Left colon (tissue), 2 donors: ENCODE measurements around the gene SPAAR. TPM values are rescaled to one million over a fixed set of nuclear protein-coding genes. Genes with fewer than 3 reads are reported as not detected.
"Not testable (repeated sequence)": the region's sequence is repeated elsewhere in the genome, so short reads cannot be mapped to it uniquely, and the experiment has no call there.

ENCODE experiments used
- ATAC-seq: fragments of 200-7000 bp; cut with Tn5 transposase; one replicate; pipeline ENCODE4 v1.9.1; 2020; ENCODE audit warnings: mild to moderate bottlenecking, moderate library complexity
- DNase-seq, 2 donors: peaks; one replicate each; pipeline ENCODE4 v3.0.0-alpha.2; 2020
- intact Hi-C, 2 donors: fragments of 100-400 bp; cut with DNase I in 1 of 2; cut with micrococcal nuclease in 1 of 2; formaldehyde crosslinking; loops; one replicate each; pipeline versions ENCODE4 v1.11.2 to v1.14.0; 2022; cut with DNase I, micrococcal nuclease
- long read RNA-seq: library from polyadenylated mRNA; unstranded; transcript quantifications from one replicate; pipeline ENCODE4 v2.0.0, GENCODE V29; 2021
- total RNA-seq, 2 donors: library from RNA; stranded (reverse); fragmentation: NEBNext Ultra II Directional; extraction: Animal tissue kit (Norgen Biotek cat#: 25700); gene quantifications; one replicate each; pipeline ENCODE4 v1.2.1, GENCODE V29; 2021
- donor health status: DM: no; HTN: no; CAD: no.
- donor health status: DM: yes; HTN: yes; CAD: no.

The SPAAR gene
- total RNA-seq, result 1 to 10 TPM; 1.3 to 2.1 TPM
- long read RNA-seq, partial matches to known transcripts, result 0 of 3 reads
- long read RNA-seq, other reads (novel, unspliced or antisense), result 3 of 3 reads

GRCh38 chr9:35909274-35909673 lies at the start of gene SPAAR:
Gene SPAAR (plus strand): TSS chr9:35909490. CDS start chr9:35910464, 974 bp downstream.
- intact Hi-C loops, result no loop called here

GRCh38 chr9:35859990-35860339 lies 49.3 kb upstream of the SPAAR start:
- DNase-seq (no peak), ATAC-seq (no peak)
- intact Hi-C loops, result loop anchor here in 1 of 2 donors (10.0 kb wide), 1 partner anchor 65 kb away; the partner anchor contains the start of gene NPR2

More at GRCh38 chr9:35909274-35909673, at the start of gene SPAAR:
- DNase-seq, result no peak
- ATAC-seq, result no peak

- intact Hi-C loops, result loop anchor here in 1 of 2 donors (10.0 kb wide), 1 partner anchor 67 kb away; the partner anchor contains the start of gene NPR2
- ATAC-seq, result peak; percentile 19
- no peak for DNase-seq
Observed at GRCh38 chr9:35861161-35861897, 48.0 kb upstream of the SPAAR start.

- DNase-seq (no peak), ATAC-seq (no peak)
- intact Hi-C loops, result loop anchor here in 1 of 2 donors (10.0 kb wide), 1 partner anchor 68 kb away; the partner anchor contains the start of gene NPR2
Observed at GRCh38 chr9:35862328-35862727, 47.0 kb upstream of the SPAAR start.

- no peak for ATAC-seq
- intact Hi-C loops, result loop anchor here in 1 of 2 donors (10.0 kb wide), 1 partner anchor 69 kb away; the partner anchor contains the start of gene NPR2
- DNase-seq, result no peak
Observed at GRCh38 chr9:35863583-35863982, 45.7 kb upstream of the SPAAR start.

GRCh38 chr9:35864695-35865255 lies 44.5 kb upstream of the SPAAR start:
- intact Hi-C loops, result loop anchor here in 1 of 2 donors (10.0 kb wide), 1 partner anchor 70 kb away; the partner anchor contains the start of gene NPR2
- ATAC-seq (no peak), DNase-seq (no peak)

GRCh38 chr9:35867538-35867937 lies 41.8 kb upstream of the SPAAR start:
- DNase-seq (no peak), ATAC-seq (no peak)
- intact Hi-C loops, result loop anchor here in 1 of 2 donors (10.0 kb wide), 1 partner anchor 73 kb away; the partner anchor contains the start of gene NPR2

GRCh38 chr9:35868933-35869332 lies 40.4 kb upstream of the SPAAR start:
- intact Hi-C loops, result loop anchor here in 1 of 2 donors (10.0 kb wide), 1 partner anchor 74 kb away; the partner anchor contains the start of gene NPR2
- no peak for DNase-seq
- ATAC-seq, result no peak

GRCh38 chr9:35869621-35870216 lies 39.6 kb upstream of the SPAAR start:
- ATAC-seq (no peak), DNase-seq (no peak)
- intact Hi-C loops, result loop anchor here in 1 of 2 donors (10.0 kb wide), 1 partner anchor 75 kb away; the partner anchor contains the start of gene NPR2

GRCh38 chr9:35870351-35870923 lies 38.9 kb upstream of the SPAAR start, which contains the start of gene OR13J1:
Gene OR13J1 (minus strand): TSS chr9:35870401. CDS start chr9:35870401, 0 bp downstream.
- no peak for ATAC-seq
- DNase-seq, result no peak
- intact Hi-C loops, result no loop called here

GRCh38 chr9:35871545-35871944 lies 37.7 kb upstream of the SPAAR start:
- ATAC-seq (no peak), DNase-seq (no peak)
- intact Hi-C loops, result no loop called here

- DNase-seq (no peak), ATAC-seq (no peak)
- intact Hi-C loops, result no loop called here
Observed at GRCh38 chr9:35872505-35872904, 36.8 kb upstream of the SPAAR start.

- intact Hi-C loops, result loop anchor here in 1 of 2 donors (2.0 kb wide), 1 partner anchor 56 kb away; no protein-coding TSS in a partner anchor
- DNase-seq (peak; percentile 67 to 92), ATAC-seq (peak; percentile 89)
Observed at GRCh38 chr9:35882263-35882848, 26.9 kb upstream of the SPAAR start.

GRCh38 chr9:35882996-35883395 lies 26.3 kb upstream of the SPAAR start:
- intact Hi-C loops, result loop anchor here in 1 of 2 donors (2.0 kb wide), 1 partner anchor 56 kb away; no protein-coding TSS in a partner anchor
- no peak for DNase-seq
- ATAC-seq, result no peak

GRCh38 chr9:35884908-35885307 lies 24.4 kb upstream of the SPAAR start:
- ATAC-seq, intact Hi-C loops, DNase-seq: not testable (repeated sequence)

- ATAC-seq (no peak), DNase-seq (no peak)
- intact Hi-C loops, result no loop called here
Observed at GRCh38 chr9:35891646-35892045, 17.6 kb upstream of the SPAAR start.

- intact Hi-C loops, result no loop called here
- no peak for DNase-seq
- ATAC-seq, result no peak
Observed at GRCh38 chr9:35892051-35892450, 17.2 kb upstream of the SPAAR start.

- ATAC-seq, result no peak
- no peak for DNase-seq
- intact Hi-C loops, result no loop called here
Observed at GRCh38 chr9:35896570-35896969, 12.7 kb upstream of the SPAAR start.
